ENCODE results near the gene CNST.

DNA sequence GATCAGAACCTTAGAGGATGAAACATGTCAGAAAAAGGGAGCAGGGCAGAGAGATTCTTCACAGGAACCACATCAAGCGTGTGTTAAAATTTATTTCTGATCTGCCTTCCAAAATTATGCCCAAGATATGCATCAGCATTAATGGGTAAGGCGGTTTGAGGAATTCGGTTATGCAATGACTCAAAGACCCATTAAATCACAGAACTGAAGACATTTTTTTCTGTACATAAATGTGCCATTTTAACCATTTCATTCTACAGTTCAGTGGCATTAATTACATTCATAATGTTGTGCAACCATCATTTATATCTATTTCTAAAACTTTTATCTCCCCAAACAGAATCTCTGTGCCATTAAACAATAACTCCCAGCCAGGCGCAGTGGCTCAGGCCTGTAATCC is 43.4 kb downstream of the CNST start:
- TF ChIP-seq EZH2 (IDR thresholded peaks at IDR 0.05; ENCODE audit: low read length) (no peak), CTCF (optimal IDR thresholded peaks at IDR 0.05 in 1 of 3, IDR thresholded peaks at IDR 0.05 in 1 of 3, conservative IDR thresholded peaks at IDR 0.05 in 1 of 3; ENCODE audit: extremely low read depth in 1 of 3, insufficient read depth in 2 of 3, low read length in 3 of 3) (no peak)
